GM19463 (cell line): ENCODE data around the gene ANKS3.
A peak's percentile ranks its signal among the peaks of the same experiment; 100 is the strongest.

Source experiments
- ATAC-seq: cut with Tn5 transposase; IDR thresholded peaks from one replicate; pipeline ENCODE4 v1.9.1; 2021; ENCODE audit warnings: mild to moderate bottlenecking, moderate library complexity; ENCODE audit not compliant: unreplicated experiment

Gene ANKS3

DNA sequence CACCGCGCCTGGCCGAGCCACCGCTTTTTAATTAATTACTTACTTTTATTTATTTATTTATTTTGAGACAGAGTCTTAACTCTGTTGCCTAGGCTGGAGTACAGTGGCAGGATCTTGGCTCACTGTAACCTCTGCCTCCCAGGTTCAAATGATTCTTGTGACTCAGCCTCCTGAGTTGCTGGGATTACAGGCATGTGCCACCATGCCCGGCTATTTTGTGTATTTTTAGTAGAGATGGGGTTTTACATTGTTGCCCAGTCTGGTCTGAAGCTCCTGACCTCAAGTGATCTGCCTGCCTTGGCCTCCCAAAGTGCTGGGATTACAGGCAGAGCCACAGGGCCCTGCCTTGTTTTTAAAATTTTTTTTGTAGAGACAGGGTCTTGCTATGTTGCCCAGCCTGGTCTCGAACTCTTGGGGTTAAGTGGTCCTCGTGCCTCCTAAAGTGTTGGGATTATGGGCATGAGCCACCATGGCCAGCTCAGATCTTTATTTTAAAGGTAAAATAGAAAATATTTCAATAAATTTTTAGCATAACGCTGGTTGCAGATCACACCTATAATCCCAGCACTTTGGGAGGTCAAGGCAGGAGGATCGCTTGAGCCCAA, 59.0 kb downstream of the ANKS3 start:
- ATAC-seq, result no peak

DNA sequence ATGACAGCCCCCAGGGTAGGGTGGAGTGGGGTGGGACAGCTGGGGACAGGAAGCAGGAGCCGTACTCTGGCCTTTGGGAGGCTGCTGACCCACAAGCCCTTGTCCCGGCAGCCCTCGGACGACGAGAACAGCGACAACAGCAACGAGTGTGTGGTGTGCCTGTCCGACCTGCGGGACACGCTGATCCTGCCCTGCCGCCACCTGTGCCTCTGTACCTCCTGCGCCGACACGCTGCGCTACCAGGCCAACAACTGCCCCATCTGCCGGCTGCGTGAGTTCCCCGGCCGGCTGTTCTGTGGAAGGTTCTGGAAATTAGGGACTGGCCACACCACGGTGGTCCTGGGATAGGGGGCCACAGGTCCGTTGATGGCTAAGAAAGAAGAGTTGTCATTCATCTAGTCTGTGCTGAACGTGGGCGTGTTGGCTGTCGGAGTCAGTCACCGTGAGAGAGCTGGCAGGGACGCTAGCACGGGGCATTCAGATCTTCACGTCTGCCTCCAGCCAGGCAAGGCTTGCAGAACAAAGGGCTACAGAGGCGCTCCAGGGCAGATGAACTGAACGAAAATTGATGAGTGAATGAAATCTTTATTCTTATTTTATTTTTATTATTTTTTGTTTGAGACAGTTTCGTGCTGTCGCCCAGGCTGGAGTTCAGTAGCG, 60.6 kb downstream of the ANKS3 start:
- no peak for ATAC-seq

DNA sequence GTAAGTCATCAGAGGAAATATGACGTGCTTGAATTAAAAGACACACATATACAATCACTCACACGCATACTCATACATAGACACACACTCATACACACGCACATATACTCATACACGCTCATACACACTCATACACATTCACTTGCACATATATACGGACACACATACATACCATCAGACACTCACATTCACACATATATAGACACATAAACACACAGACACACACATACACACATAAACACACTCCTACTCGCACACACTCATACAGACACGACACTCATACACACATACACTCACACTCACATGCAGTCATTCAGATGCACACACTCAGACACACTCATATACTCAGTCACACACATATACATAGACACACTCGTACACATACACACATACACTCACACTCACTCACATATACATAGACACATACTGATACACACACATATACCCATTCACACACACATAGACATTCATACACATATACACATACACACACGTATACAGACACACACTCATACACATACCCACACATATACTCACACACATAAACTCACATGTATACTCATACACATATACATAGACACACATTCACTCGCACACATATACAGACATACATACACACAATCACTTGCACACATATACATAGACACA, 65.6 kb downstream of the ANKS3 start:
- ATAC-seq, result no peak

DNA sequence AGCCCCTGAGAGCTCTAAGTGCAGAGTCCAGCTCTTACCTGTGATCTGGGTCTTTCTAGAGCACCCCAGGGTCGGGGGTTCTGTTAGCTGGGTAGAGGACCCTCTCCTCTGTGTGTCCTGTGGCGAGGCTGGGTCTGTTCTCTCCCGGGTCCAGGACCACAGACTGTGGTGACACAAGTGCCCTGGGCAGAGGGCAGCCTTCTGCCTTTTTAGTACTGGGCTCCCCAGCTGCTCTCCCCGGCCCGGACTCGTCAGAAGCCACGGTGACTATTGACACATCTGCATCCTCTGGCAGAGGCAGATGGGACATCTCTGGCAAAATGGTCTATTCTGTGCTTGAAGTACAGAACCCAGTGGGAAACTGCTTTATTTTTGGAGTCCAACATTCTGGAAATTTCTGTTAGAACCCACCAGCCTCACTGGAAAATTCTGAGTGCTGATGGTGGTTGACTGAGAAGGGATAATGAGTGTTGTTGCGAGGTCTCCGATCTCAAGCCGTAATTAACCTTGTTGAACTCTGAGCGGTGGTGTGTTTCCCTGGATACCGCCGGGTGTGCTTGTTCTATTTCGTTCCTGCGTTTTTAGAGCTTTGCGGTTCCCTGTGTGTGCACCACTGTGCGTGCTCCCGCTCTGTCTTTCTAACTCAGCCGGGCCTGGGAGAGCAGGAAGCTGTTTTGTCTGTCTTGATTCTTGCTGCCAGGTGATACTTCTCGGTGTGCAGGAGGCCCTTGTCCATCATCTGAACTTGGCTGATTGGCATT, 66.7 kb downstream of the ANKS3 start:
- ATAC-seq, result no peak

DNA sequence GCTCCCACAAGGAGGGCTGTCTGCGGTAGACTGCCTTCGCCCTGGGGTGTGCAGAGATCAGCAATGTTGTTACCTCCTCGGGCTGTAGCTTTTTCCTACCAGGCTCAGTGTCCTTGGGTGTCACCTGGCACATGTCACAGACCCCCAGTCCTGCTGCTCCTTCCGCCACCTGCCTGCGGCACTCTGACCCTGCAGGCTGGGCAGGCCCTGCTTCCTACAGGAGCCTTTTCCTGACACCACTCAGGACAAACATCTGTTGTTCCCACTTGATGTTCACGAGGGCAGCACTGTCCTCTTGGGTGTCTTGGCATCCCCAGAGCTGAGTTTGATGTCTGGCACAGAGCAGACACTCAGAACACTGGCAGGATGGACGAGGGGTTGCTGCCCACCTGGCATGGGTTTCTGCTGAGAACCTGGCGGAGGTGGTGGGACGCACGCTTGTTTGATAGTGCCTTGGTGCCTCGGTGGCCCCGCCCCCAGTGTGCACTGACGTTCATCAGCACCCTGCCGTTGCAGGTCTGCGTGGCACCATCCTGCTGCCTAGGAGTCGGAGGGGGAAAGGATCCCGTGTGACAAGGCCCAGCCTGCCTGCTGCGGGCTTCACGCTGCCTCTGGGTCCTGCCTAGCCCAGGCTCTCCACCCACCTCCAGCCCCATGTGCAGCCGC, 67.4 kb downstream of the ANKS3 start:
- ATAC-seq, result no peak

DNA sequence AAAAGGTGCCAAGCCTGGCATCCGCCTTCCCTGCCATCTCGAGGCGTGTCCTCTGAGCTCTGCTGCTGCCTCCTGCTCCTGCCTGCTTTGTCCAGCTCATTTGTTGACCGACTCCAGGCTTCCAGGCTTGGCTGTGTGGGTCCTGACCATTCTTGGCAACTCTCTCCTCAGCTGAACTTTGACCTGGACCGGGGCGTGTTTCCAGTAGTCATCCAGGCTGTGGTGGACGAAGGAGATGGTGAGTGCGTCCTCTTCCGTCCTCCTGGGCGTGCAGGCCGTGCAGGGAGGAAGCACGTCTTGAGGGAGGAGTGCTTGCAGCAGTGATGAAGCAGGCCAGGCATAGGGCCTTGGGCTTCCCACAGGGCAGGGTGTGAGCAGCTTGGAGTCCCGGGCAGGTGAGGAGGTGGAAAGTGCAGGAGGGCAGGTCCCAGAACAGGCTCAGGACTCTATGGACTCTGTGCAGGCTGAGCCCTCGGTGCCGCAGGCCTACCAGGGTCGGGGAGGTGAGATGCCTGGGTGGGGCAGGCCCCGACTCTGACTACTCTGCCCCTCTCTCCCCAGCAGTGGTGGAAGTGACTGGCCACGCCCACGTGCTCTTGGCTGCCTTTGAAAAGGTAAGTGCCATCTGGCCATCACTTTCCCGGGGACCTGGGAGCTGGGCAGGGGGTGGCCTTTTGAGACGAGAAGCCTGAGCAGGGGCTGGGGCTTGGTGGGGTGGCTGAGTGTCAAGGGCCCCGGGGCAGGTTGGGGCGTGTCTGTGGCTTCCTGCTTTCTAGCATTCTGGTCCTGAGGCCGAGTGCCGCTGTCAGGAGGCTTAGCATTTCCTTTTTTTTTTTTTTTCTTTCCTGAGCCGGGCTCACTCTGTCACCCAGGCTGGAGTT, 69.3 kb downstream of the ANKS3 start:
- ATAC-seq, result peak; percentile 43

DNA sequence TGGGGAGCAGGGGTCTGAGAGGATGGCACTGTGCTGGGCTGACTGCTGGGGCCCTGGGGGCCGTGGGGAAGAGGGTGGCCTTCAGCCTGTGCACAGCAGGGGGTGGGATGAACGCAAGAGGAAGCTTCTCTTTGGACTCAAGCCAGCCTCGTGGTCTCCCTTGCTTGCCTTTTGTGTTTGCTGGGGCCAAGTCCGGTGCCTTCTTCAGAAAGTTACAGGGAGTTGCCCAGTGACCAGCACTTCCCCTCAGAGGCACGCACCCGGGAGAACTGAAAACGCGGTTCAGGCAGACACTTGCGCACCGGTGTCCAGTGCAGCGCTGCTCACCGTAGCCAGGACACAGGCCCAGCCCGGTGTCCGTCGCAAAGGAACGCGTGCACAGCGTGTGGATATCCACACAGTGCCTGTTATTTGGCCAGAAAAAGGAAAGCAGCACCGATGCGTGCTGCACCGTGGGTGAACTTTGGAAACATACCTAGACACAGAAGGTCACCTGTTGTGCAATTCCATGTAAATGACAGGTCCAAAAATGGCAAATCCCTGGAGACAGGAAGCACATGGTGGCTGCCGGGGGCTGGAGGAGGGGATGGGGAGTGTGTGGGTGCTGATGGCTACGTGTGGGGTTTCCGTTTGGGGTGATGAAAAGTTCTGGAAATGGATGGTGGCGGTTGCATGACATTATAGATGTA, 70.2 kb downstream of the ANKS3 start:
- no peak for ATAC-seq

DNA sequence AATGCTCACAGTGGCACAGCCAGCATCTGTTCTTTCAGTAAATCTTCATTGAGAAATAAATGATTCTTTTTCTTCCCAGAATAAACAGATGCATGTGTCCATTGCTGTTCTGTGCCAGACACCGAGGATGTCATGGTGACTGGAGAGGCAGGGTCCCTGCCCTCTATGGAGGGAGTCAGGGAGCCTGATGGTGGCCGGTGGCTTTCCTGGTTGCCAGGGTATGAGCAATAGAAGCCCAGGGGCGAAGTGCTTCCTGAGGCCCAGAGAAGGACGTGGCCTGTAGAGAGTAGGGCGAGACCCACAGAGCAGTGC, 70.7 kb downstream of the ANKS3 start:
- ATAC-seq, result no peak

DNA sequence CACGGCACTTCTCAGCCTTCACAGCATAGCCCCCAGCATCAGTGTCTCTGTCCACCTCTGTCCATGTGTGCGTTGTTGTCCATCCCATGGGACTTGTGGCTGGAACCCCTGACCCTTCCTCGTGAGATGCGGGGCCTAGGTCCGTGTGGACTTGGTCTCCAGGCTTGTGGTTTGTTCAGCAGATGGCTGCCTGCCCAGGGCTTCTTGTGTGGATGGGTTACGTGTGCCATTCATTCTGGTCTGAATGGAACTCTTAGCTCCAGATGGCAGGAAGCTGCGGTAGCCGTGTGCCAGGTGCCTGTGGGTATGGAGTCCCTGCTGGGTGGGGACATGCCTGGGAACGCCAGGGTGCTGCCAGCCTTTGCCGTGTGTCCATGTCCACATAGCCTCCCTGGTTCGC, 72.4 kb downstream of the ANKS3 start:
- no peak for ATAC-seq

DNA sequence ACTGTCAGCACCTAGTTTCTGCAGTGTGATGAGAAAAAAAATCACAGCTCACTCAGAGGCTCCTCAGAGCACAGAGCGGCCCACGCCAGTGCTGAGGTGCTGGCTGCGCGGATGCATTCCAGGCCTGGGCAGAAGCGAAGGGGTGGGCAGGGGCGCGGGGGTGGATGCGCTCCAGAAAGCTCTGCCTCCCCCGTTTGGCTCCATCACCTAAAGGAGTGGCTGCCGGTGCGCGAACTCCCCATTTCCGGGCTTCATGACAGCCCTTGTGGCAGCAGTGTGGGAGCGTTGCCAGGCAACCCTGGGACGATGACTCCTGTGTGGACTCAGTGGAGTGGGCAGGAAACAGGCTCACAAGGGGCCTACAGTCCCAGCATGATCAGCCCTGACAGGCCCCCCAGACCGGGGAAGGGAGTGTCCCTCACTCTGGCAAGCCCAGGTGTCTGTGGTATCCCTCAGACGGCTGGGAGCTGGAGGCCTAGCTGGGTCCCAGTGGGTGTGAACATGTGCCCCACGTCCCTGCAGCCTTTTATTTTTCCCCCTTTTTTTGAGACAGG, 73.5 kb downstream of the ANKS3 start:
- ATAC-seq, result peak; percentile 45

DNA sequence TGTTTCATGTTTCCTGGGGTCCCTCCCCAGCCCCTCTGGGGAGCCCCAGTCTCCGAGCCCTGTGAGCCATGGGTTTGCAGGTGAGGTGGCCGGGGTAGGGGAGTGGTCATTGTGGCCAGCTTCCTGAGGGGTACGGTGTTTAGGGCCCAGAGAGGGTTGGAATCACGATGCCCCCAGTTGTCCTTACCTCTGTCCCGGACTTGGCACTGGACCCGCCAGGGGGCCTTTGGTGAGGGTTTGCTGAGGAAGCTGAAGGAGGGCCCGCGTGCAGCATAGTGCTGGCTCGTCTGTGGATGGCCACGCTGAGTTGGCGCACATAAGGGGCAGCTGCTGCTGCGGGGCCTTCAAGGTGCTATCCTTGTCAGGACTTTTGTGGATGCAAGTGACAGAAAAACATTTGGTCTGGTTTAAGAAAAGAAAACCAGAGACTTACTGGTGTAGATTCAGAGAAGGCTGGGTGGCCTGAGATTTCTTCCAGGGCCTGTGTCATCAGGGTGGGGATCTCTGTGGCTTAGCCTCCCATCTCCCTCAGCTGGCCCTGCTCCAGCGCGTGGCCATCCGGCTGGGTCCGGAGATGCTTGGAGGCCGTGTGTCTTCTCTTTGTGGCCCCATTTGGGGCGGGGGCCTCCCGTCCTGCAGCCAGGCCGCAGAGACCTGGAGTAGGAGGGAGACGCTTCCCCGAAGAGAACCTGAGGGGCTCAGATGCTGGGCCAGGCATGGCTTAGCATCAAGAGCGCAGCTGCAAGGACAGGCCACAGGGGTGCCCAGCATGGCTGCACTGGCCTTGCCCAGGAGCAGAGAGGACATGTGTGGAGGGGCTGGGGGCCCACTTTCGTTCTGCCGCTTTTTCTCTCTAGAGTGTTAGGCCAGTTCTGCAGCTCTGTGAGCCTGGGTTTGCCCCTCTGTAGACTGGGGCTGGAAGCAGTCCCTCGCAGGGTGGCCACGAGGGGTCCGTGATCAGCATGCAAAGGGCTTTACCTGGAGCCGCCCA, 74.4 kb downstream of the ANKS3 start:
- ATAC-seq, result no peak

DNA sequence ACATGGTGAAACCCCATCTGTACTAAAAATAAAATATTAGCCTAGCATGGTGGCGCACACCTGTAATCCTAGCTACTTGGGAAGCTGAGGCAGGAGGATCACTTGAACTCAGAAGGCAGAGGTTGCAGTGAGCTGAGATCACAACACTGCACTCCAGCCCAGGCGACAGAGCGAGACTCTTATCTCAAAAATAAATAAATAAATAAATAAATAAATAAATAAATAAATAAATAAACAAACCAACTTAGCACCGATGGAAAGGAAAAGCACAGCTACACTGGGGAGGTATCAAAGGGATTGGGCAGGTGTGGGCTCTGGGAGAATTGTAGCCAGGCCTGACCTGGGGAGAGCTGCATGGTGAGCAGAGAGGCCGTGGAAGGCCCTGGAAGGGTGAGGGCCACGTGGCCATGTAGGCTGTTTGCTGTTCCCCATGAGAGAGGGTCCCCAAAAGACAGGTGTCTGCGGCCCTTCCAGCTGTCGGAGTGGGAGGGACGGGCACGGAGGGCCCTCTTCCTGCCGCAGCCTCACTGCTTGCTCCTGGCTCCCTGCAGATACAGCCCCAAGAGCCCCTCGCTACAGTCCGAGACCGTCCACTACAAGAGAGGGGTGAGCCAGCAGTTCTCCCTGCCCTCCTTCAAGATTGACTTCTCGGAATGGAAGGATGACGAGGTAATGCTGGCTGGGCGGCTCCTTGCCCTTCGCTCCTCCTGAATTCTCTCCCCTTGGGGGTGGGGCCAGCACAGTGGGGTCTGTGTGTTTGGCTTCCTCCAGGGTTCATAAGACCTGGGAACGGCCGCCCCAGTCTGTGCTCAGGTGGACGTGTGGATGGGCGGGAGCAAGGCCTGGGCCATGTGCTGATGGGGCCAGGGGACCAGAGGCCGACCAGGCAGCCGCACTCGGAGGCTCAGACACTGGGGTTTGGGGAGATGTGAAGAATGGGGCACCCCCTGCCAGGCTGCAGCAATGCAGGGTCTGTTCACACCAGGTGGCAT, 77.1 kb downstream of the ANKS3 start:
- ATAC-seq, result no peak

DNA sequence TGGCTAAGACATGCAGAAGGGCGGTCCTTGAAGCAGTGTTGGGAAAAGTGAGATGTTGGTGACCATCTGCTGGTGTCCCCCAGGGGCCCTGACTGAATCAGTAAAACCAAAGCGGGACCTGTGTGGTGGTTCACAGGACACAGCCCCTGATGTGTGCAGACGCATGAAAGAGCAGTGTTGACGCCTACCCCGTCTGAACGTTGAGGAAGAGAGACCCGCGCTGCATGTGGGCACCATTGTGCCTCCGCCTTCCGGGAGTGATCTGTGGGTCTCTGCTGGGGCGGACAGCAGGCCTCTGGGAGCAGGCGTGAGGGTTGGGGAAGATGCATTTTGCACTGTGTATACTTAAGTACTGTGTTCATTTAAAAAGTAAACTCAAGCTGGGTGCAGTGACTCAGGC, 77.8 kb downstream of the ANKS3 start:
- no peak for ATAC-seq

DNA sequence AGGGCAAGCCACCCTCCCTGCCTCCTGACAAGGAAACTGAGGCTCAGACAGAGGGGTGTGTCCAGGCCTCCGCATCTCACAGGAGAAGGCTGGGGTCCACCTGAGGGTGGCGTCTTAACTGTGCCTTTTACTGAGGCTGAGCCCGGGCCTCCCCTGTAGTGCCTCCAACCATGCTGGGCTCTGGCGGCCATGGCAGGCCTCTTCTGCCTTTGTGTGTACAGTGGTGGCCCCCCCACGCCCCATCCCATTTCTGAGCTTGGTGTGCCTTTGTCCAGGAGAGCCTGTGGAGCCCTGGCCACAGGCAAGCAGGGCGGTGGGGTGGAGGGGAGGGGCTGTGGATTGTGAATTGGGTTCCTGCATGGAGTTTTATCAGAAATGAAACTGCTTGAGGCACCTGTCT, 78.3 kb downstream of the ANKS3 start:
- no peak for ATAC-seq

DNA sequence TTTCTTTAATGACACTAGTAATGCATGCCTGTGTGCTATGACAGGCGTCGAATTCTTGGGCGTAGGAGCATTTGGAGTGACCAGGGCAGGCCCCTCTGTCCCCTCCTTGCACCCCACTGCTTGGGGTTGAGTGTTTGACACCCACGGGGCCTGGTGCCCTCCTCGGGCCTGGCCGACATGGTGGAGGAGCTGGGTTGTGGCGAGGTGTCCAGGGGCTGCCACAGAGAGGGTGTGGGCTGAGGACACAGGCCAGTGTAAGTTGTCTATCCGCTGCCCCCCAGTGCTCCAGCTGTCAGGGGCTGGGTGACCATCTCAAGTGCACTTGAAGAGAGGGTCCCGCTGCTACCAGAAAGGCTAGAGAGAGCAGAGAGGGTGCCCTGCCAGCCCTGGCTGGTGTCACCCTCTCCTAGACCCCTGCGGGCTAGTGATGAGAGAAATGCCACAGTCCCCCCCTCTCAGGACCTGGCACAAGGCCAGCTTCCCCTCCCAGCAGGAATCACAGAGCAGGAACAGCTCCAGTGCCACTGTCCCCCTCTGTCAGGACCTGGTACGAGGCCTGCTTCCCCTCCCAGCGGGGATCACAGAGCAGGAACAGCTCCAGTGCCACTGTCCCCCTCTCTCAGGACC, 79.0 kb downstream of the ANKS3 start:
- no peak for ATAC-seq
